GM21737 (cell line): ENCODE measurements around the gene CYSRT1.

Source experiments
- ATAC-seq: cut with Tn5 transposase; IDR thresholded peaks from one replicate; pipeline ENCODE4 v1.9.1; 2021; ENCODE audit warnings: mild to moderate bottlenecking, moderate library complexity; ENCODE audit not compliant: unreplicated experiment

The CYSRT1 gene

GRCh38 chr9:137205126-137206069, 19.6 kb upstream of the CYSRT1 start, which contains the start of the genes NDOR1 and TMEM203:
TSS of gene NDOR1 (plus strand) at chr9:137205700. CDS start at chr9:137205778, 78 bp downstream.
TSS of gene TMEM203 (minus strand) at chr9:137205648. CDS start at chr9:137205414, 234 bp downstream.
- ATAC-seq = peak; percentile 42

DNA sequence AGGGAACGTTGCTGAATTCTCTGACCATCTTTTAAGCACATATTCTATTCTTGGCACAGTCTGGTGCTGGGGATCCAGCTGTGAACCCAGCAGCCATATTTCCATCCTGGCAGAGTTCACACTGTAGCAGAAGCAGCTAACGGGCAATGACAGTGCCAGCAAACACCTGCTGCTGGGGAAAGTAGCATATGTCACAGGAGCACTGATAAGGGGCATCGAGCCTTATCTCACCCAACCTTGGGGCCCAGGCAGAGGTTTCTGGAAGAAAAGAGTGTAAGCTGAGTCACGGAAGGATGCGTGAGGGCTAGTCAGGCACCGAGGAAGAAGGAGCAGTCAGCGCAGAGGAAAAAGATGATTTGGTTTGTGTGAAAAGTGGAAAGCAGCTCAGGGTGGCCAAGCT, 18.4 kb upstream of the CYSRT1 start:
- no peak for ATAC-seq

DNA sequence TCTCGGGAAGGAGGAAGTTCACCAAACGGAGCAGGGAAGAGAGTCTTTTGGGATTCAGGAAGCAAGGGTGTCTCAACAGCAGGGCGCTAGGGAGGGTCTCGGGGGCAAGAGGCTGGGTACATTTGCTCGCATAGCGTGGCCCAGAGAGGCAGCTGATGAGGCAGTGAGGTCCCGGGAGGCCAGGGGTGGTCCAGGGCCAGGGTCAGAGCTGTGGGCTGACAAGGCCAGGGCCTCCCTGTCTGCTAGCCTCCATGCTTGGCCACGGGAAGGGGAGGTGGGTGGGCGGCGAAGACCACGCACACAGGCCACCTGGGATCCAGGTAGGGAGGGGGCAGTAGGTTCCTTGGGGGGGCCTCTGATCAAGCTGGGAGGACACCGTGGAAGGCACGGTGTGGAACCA, 13.4 kb upstream of the CYSRT1 start:
- ATAC-seq = no peak

DNA sequence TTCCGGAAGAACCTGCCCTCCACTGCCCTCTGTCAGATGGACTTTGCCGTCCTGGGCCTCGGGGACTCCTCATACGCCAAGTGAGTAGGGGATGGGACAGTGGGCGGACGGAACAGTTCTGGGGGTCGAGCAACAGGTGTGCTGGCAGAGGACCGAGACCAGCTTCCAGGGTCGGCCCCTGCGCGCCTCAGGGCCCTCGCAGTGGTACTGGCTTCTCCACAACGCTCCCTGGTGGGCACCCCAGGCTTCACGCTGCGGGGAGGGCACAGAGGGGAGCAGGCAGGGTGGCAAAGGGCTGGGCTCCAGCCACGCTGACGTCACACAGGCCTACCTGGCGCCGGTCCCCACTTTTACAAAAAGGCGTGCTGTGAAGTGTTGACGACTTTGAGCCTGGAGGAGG, 12.5 kb upstream of the CYSRT1 start:
- no peak for ATAC-seq

- ATAC-seq = no peak
Measured at GRCh38 chr9:137213160-137214060, 11.6 kb upstream of the CYSRT1 start.

DNA sequence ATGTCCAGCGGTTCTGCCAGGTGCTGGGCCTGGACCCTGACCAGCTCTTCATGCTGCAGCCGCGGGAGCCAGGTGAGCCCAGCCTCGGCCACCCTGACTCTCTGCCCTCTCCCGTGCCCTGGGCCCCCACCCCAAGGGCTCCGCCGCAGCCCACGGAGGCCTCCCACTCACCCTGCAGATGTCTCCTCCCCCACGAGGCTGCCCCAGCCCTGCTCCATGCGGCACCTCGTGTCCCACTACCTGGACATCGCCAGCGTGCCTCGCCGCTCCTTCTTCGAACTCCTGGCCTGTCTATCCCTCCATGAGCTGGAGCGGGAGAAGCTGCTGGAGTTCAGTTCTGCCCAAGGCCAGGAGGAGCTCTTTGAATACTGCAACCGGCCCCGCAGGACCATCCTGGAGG, 10.4 kb upstream of the CYSRT1 start:
- no peak for ATAC-seq

DNA sequence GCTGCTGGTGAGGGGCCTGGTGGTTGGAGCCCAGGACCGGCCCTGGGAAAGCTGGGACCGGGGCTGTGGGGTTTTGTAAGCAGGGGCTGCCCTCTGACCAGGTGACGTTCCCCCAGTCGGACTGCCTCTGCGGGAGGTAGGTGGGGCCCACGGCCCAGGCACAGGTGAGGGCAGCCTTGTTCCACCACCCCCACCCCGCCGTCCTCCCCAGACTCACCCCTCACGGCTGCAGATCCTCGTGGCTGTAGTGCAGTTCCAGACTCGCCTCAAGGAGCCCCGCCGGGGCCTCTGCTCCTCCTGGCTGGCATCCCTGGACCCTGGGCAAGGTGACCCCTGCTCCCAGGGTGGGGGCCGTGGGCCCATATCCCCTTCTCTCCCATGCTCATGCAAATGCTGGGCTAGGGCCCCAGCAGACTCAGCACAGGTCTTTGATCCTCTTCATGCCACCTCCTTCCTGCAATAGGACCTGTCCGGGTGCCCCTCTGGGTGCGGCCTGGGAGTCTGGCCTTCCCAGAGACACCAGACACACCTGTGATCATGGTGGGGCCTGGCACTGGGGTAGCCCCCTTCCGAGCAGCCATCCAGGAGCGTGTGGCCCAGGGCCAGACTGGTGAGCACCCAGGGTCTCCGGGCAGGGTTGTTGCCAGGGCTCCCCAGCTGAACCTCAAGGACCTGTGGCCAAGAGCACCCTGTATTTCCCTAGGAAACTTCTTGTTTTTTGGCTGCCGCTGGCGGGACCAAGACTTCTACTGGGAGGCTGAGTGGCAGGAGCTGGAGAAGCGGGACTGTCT, 9.6 kb upstream of the CYSRT1 start:
- no peak for ATAC-seq

DNA sequence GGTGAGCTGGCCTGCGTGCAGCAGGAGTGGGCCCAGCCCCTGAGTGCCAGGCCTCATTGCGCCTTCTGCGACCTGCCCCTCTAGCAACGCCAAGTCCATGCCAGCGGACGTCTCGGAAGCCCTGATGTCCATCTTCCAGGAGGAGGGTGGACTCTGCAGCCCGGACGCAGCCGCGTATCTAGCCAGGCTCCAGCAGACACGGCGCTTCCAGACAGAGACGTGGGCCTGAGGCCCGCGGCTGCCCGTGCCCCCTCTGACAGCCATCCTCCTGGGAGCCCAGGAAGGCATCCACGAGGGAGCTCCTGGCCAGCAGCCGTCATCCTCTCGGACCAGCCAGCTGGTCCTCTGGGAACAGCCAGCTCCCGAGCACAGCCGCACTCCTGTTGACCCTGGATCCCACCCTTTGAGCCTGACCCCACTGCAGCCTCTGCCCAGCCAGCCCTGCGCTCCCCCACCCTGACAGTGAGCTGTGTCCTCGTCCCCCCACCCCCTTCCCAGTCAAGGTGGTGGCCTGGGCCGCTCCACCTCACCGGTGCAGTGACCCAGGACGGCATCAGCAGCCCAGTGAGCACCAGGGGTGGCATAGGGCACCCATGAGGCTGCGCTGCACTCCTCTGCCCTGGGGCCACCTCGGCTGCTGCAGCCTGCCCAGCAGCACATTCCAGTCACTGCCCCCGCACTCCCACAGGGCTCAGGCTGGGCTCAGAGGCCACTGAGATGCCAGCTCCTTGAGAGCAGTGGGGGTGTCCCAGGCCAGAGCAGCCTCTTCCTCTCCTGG, 8.6 kb upstream of the CYSRT1 start:
- no peak for ATAC-seq

DNA sequence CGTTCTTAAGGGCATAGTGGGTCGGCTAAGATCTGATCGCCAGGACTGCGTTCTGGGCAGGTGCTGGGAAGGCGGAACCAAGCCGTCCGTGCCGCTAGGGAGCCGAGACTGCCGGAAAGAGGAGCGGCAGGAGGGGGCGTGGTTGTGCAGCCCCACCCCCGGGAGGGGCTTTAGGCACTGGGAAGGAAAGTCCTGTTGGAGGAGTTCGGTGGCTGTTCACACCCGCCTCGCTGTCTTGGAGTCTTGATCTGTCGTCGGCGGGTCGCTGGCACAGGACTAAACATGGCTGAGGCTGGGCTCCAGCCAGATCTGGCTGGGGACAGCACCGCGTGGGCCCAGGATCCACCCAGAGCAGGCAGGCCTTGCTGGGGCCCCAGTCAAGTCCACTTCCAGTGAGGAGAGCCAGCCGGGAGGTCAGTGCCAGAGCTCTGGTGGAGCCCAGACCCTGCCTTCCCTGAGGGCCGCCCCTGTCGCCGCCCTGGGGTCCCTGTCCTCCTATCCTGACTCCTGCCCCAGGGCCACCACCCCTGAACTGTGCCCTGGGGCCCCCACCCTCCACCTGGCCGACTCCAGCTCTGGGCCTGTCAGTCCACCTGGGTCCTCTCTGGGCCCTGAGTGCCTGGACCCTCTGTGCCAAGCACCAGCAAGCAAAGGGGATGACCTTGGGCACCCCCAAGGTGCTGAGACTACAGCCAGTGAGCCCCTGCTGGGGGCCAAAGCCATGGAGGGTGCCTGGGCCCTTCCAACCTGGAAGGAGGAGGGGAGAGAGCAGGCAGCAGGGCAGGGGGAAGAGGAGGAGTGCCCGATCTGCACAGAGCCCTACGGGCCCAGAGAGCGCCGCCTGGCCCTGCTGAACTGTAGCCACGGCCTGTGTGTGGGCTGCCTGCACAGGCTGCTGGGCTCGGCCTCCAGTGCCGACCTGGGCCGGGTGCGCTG, 7.4 kb upstream of the CYSRT1 start:
- no peak for ATAC-seq

DNA sequence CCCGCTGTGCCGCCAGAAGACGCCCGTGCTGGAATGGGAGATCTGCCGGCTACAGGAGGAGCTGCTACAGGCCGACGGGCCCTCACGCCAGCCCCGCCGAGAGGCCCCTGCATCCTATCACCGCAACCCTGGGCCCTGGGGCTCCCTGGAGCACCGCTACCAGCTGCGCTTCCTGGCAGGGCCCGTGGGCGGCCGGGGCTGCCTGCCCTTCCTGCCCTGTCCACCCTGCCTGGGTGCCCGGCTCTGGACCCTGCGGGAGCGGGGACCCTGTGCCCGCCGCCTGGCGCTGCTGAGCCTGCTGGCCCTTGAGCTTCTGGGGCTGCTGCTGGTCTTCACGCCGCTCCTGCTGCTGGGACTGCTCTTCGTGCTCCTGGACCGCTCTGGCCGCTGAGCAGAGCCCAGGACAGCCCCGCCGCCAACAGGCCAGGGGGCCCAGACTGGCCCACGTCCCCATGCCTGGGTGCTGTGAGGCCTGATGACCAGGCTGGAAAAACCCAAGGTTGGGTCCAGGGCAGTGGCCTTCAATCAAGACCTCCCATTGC, 6.7 kb upstream of the CYSRT1 start:
- ATAC-seq = no peak

DNA sequence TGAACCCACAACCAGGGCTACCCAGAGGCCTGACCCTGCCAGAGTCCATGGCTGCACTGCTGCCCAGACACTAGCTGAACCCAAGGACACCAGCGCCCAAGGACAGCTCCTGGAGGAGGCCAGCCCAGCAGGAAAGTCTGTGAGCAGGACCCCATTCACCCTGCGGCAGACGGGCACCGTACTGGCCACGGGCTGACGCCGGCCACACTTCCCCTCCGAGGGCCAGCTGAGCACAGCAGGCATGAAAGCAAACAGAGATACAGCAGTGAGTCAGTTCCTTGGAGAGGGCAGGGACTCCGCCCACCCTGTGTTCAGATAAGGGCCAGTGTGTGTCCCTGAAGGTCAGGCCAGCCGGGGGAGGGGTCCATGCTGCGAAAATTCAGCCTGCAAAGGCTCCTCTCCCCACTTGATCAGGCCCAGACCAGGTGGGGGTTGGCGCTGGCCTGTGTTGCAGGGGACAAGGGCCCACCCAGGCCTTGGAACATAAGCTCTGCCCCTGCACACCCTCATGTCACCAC, 6.2 kb upstream of the CYSRT1 start:
- ATAC-seq = no peak

- no peak for ATAC-seq
Measured at GRCh38 chr9:137219757-137220316, 5.1 kb upstream of the CYSRT1 start.

DNA sequence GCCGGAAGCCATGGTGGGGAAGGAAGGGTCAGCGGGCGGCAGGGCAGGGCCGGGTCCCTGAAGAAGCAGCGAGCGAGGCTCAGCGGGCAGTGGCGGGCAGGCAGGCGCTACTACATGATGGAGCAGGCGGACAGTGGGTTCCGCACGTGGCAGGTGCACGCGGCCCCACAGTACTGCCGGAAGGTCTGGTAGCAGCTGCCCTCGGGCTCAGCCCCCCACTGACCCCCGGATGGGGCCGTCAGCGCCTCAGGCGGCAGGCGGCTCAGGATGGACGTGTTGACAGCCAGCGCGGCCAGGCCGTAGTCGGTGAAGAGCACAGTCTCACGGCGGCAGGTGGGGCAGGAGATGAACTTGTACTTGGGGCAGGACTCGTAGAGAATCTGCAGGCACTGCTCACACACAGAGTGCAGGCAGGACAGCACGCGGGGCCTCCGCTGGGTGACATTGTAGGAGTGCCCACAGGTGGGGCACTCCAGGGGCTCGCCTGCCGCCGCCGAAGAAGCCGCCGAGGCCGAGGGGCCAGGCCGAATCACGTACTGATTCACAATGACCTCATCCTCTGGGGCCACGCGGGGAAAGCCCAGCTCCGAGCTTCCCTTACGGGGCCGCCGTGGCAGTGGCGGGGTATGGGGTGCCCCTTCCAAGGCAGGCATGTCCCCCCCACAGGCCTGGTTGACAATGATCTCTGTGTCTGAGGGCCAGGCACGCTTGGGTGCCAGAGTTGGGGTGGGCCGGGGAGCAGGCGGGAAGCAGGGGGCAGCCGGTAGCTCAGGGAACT, 4.5 kb upstream of the CYSRT1 start:
- ATAC-seq = no peak

DNA sequence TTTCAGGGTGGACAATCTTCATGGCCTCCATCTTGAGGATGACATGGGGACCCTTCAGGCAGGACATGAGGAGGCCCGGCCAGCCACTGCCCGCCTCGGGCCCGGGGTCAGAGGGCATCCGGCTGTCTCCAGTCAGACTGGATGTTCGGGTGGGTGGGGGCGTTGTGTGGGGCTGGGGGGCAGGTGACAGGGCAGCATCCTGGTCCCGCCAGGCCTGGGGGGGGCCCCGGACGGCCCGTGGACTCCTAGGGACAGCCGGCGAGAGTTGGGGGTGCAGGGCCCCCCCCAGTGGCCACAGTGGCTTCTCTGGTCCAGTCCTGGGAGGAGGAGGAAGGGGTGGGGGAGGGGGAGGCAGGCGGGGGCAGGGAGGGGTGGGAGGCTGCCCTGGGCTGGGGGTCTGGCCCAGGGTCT, 3.9 kb upstream of the CYSRT1 start:
- no peak for ATAC-seq

DNA sequence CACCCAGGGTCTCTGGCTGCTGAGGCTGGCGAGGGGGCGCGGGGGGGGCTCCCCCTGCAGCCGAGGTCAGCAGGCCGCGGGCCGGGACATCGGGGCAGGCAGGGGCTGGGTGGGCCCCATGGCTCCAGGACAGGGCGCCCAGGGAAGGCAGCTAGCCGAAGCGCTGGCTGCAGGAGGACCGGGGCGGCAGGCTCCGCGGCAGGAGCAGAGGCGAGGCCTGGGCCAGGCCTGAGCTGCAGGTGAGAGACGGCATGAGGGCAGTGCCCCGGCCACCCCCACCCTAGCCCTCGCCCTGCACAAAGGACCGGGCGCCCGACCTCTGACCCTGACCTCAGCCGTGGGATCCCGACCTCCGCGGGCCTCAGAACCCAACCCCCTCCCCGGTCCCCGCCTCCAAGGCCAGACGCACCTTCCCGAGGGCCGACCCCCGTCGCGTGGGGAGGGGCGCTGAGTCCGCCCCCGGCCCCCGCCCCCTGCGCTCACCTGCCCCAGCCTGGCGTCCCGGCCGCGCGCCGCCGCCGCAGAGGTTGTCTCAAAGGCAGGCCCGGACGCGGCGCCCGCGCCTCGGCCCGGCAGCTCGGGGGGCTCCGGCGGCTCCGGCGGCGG, 3.4 kb upstream of the CYSRT1 start:
- no peak for ATAC-seq

- ATAC-seq = no peak
Measured at GRCh38 chr9:137222190-137223077, 2.5 kb upstream of the CYSRT1 start, which contains the start of gene RNF208. TSS of gene RNF208 (minus strand) at chr9:137222240. CDS start at chr9:137221212, 1,028 bp downstream.
